GM21528 (cell line): ENCODE measurements around the gene ZNF346.

Experiments
- ATAC-seq: cut with Tn5 transposase; IDR thresholded peaks from one replicate; pipeline ENCODE4 v1.9.1; 2021; ENCODE audit warnings: mild to moderate bottlenecking, moderate library complexity; ENCODE audit not compliant: unreplicated experiment, low FRiP score

Gene ZNF346

GRCh38 chr5:177092178-177093081 is 69.9 kb downstream of the ZNF346 start:
- no peak for ATAC-seq

GRCh38 chr5:177093082-177093712 is 70.7 kb downstream of the ZNF346 start:
- no peak for ATAC-seq

- ATAC-seq: no peak
Observed at GRCh38 chr5:177093803-177094202, 71.3 kb downstream of the ZNF346 start.

DNA sequence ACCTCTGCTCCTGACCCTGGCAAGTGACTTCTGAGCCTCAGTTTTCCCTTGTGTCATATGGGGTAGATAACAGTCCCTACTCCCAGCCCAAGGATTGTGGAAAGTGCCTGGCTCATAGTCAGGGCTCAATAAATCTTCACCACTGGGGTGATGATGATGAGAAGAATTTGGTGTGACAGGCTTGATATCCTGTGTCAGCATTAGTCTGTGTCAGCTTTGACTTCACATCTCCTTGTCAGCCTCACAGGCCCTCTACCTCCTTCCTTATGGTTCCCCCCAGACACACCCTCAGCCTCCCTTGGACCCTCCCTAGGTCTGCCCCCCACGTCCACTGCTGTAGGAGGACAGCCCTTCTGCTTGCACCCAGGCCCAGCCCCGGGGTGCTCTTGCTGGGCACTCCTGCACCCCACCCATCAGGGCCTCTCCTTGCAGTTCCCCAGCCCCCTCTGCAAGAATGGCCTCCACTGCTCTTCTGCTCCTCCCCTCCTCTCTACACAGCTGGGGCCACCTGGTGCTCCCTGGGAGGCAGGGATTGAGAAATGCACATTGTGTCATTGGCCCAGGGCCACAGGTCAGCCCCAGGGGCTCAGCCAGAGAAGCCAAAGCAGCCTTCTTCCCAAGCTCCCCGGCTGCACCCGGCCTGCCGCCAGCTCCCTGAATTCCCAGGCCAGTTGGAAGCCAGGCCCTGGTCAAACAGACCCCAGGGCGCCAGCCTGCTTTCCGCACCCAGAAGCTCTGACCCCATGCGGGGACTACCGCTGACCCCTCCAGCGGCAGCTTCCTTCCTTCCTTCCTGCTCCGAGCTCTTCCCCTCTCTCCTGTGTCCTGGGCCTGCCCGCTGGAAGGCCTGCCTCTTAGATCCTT is 72.0 kb downstream of the ZNF346 start:
- no peak for ATAC-seq

GRCh38 chr5:177095088-177095669 is 72.7 kb downstream of the ZNF346 start:
- ATAC-seq: no peak

DNA sequence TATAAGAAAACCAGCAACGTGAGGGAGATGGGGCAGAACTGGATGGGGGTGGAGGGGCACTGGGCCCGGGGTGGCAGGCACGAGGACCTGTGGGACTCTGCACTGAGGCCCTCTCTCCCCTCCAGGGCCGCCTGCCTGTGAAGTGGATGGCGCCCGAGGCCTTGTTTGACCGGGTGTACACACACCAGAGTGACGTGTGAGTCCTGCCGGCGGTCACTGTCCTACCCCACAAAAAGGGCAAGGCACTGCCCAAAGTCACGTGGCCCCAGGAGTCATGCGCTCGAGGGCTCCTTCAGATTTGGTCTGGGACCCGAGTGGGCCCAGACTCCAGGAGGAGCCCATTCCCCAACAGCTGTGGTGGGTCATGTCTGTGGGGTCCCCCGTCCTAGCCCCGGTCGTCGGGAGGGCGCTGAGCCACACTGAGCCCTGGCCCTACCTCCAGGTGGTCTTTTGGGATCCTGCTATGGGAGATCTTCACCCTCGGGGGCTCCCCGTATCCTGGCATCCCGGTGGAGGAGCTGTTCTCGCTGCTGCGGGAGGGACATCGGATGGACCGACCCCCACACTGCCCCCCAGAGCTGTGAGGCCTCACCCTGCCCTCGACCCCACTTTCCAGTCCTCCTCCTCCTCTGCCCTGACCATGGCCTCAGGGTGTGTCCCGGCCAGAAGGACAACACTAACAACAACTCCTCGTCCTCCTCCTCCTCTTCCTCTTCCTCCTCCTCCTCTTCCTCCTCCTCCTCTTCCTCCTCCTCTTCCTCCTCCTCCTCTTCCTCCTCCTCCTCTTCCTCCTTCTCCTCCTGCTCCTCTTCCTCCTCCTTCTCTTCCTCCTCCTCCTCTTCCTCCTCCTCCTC is 73.9 kb downstream of the ZNF346 start:
- no peak for ATAC-seq

- no peak for ATAC-seq
Observed at GRCh38 chr5:177097016-177097985, 74.8 kb downstream of the ZNF346 start.

DNA sequence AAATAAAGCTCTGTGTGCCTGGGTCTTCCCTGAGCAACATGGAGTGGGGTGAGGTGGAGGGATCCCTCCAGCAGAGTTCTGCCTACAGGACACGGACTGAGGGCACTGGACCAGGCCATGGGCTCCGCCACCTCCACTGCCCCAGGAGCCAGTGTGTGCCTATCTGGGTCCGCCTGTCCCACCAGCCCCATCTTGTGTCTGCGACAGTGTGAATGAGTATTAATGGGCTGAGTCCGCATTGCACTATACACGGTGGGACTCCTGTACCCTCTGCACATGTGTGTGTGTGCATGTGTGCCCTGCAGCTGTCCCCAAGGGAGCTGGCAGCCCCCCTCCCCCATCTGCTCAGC is 75.6 kb downstream of the ZNF346 start:
- ATAC-seq: no peak

DNA sequence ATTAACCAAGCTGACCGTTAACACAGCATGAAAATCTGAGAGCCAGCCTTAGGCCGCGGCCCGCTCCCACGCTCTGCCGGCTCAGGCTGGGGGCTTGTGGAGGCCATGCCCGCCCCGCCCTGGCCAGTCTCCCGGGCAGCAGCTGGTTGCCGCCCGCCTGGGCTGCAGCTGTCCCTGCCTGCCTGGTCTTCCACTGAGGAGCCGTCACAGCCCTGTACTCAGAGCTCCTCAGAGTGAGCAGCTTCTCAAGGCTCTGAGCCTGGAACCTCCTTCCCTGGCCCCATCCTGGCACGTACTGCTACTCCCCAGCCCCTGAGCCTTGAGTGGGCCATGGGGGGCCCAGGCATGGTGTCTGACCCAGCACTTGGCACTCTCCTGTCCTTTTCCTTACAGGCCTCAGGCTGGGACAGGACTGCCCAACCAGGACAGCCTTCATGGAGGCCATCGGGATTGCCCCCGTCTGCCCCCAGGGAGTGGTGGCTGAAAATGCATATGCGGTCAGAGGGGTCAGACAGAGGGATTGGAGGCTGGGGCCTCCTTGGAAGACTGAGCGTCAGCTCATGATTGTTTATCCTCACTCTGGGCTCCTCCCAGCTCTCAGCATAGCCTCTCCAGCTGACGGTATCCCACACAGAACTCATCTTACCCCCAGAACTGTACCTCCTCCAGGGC is 76.1 kb downstream of the ZNF346 start:
- no peak for ATAC-seq

DNA sequence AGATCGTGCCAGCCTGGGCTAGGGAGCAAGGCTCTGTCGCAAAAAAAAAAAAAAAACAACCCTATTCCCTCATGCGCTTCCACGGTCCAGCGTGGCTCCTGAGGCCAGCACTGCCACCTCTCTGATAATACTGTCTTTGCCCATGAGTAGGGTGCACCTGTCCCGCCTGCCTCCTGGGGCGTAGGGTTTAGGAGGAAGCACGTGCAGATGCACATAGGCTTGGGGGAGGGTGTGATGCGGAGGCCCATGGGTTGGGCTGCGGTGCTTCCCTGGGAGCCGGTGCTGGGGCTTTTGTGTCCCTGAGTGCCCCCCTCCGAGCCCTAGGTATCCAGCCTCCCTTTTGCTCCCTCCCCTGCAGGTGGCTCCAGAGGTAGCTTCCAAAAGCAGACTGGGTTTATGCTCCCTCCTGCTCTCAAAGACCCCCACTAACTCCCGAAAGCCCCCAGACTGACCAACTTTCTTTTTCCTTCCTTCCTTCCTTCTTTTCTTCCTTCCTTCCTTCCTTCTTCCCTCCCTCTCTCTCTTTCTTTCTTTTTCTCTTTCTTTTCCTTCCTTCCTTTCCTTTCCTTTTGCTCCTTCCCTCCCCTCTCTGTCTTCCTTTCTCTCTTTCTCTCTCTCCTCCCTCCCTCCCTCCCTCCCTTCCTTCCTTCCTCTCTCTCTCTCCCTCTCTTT is 77.1 kb downstream of the ZNF346 start:
- ATAC-seq: no peak

- no peak for ATAC-seq
Observed at GRCh38 chr5:177100714-177101121, 78.2 kb downstream of the ZNF346 start.

- ATAC-seq: no peak
Observed at GRCh38 chr5:177103523-177104253, 81.2 kb downstream of the ZNF346 start.

- no peak for ATAC-seq
Observed at GRCh38 chr5:177105691-177106476, 83.4 kb downstream of the ZNF346 start.

DNA sequence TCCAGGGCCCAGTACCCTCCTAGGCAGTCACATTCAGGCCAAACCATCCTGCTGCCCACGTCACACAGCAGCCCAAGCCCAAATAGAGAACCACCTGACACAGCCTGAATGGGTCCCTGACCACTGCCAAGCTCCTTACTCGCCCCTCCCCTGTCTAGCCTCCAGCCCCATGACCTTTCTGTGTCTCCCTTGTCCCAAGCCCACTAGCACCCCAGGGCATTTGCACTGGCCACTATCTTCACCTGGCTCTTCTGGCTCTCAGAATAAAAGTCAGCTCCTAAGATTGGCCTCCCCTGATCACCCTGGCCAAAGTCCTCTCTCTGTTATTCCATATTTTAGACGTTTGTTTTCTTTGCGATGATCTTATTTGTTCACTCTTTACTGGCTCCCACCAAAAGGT is 84.7 kb downstream of the ZNF346 start:
- ATAC-seq: no peak

GRCh38 chr5:177109810-177110209 is 87.3 kb downstream of the ZNF346 start:
- ATAC-seq: no peak

- ATAC-seq: no peak
Observed at GRCh38 chr5:177111720-177112394, 89.4 kb downstream of the ZNF346 start.
